HG02763 (cell line): ENCODE results near the gene ASMT.
"Not testable (repeated sequence)": the region's sequence is repeated elsewhere in the genome, so short reads cannot be mapped to it uniquely, and the experiment has no call there.

Experiments used
- ATAC-seq: cut with Tn5 transposase; IDR thresholded peaks from one replicate; pipeline ENCODE4 v1.9.1; 2021; ENCODE audit warnings: mild to moderate bottlenecking, moderate library complexity; ENCODE audit not compliant: unreplicated experiment

Gene ASMT

GRCh38 chrX:1646009-1646408 lies 31.1 kb downstream of the ASMT start:
- ATAC-seq, result no peak

GRCh38 chrX:1649621-1650020 lies 34.8 kb downstream of the ASMT start:
- ATAC-seq, result no peak

DNA sequence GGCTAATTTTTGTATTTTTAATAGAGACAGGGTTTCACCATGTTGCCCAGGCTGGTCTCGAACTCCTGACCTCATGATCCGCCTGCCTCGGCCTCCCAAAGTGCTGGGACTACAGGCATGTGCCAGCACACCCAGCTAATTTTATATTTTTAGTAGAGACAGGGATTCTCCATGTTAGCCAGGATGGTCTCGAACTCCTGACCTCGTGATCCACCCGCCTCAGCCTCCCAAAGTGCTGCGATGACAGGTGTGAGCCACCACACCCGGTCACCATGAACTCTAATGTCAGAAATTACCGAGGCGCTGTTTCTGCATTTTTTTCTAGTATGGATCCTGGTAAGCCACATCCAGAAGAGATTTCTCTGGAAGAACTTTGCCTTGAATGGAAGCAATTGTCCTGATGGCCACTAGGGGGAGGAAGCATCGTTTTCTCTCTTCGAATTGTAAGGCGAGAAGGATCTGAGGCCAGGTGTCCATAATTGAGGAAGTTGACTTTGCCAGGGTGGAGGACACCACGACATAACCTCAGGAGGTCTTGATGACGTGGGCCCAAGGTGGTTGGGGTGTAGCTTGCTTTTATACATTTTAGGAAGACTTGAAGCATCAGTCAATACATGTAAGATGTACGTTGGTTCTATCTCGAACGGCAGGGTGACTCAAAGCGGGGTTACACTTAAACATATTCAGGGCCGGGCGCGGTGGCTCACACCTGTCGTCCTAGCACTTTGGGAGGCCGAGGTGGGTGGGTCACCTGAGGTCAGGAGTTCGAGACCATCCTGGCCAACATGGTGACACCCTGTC lies 37.4 kb downstream of the ASMT start:
- not testable (repeated sequence) for ATAC-seq

DNA sequence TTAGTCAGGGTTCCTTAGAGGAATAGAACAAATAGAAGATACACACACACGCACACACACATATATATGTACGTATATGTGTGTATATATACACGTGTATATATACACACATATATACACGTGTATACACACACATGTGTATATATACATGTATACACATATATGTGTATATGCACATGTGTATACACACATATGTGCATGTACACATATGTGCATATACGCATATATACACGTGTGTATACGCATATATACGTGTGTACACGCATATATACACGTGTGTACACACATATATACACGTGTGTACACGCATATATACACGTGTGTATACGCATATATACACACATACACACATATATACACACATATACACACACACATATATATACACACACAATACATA lies 41.5 kb downstream of the ASMT start:
- ATAC-seq, result no peak

DNA sequence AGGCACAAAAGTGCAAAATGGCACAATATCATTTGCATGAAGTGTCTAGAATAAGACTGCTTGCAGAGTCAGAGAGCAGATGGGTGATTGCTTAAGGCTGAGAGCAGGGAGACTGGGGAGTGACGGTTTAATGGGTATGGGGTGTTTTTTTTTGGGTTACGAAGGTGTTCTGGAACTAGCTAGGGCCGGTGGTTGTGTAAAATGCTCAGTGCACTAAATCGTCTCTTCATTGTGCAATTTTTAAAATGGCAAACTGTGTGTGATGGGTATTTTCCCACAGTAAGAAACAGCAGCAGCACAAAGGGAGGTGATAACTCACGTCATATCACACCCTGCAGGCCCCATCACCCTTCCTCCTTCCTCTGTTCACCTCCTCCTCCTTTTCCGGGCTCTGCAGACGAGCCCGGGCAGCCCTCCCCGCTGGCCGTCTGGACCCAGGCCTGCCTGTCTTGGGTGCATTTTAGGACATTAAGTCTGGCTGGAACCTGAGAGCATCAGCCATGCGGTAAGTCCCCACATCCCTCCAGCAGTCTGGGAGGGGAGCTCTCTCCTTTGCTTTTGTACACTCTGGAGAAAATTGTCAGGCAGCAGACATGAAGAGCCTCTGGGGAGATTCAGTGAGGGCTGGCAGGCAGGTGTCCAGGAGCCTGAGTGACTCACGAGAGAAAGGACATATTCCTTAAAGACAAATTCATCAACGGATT lies 42.7 kb downstream of the ASMT start:
- no peak for ATAC-seq

DNA sequence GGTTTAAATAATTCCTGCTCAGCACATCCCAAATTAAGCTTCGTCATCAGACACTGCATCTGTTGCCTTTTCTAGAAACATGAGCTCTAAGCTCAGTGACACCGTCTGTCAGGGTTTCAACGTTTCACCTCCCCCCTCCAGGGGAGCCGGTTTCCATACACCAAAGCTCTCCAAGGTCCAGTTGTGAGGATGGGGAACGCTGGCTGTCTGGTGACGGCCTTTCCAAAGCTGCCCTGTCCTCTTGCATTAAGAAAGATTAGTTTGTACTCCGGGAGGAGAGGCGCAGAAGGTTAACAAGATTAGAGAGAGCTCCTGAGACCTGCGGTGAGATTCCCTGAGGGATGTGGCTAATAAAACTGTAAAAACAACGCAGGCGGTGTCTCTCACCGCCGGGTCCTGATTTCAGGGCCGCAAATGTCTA lies 43.2 kb downstream of the ASMT start:
- no peak for ATAC-seq

DNA sequence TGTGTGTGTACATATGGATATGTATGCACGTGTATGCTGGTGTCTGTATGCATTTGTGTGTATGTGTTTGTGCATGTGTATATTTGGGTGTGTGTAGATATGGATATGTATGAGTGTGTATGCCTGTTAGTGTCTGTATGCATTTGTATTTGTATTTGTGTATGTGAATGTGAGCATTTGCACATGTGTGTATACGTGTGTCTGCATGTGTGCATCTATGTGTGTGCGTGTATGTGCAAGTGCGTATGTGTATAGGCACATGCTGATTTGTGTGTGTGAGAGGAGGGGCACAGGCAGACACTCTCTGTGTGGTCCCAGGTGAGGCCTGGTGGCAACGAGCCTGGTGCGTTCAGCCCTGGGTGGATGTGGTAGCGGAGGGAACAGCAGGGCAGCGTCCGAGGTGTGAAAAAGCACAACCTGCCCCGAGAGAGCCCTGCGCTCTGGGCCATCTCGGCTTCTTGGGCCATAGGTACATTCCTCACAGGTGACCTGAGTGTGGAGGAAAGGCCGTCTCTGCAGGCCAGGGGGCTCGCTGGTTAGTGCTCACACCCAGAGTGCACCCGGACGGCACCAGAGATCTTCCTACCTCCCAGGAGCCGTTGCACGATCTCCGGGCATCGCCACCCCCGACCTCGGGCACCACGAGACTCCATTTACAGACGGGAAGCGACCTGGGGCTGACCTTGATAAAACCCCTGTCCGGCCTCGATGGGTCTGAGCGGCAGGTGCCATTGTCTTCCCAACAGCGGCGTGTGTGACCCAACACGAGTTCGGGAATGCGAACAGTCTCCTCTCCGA lies 45.0 kb downstream of the ASMT start:
- no peak for ATAC-seq

GRCh38 chrX:1661048-1661921 lies 46.4 kb downstream of the ASMT start:
- ATAC-seq, result no peak

DNA sequence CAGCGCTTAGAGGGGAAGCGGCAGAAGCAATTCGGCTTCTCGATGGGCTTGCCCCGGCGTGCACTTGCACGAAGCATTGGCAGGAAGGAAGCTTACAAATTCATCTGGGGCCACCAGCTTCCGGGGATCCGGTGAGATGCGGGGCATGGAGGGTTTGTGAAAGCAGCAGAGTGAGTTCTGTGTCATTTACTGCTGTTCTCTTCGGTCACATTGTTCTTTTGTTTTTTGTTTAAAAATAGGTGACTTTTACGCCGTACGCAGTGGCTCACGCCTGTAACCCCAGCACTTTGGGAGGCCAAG lies 47.0 kb downstream of the ASMT start:
- ATAC-seq, result no peak

- ATAC-seq, result no peak
Measured at GRCh38 chrX:1667566-1667965, 52.7 kb downstream of the ASMT start.

DNA sequence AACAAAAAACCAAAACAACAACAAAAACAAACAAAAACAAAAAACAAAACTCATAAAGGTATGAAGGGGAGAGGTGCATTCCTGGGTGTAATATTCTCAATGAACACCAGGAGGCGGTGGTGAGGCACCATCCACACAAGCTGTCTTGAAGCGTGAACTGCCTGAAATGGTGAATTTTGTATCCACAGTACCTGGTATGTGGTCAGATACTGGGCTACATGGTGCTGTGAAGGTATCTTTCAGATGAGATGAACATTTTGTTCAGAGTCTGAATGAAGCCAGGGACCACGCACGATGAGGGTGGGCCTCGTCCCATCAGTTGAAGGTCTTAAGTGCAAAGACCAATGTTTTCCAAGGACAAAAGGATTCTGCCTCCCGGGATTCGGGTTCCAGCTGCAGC lies 58.5 kb downstream of the ASMT start:
- no peak for ATAC-seq

GRCh38 chrX:1676866-1677265 lies 62.0 kb downstream of the ASMT start:
- ATAC-seq, result no peak

DNA sequence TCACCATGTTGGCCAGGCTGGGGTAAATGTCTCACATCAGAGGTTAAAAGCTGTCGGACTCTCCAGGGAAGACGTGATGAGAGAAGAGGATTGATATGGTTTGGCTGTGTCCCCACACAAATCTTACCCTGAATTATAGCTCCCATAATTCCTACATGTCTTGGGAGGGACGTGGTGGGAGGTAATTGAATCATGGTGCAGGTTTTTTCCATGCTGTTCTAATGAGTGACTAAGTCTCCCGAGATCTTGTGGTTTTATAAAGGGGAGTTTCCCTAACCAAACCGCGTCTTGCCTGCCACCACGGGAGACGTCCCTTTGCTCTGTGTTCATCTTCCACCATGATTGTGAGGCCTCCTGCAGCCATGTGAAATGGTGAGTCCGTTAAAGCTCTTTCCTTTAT lies 64.4 kb downstream of the ASMT start:
- no peak for ATAC-seq

DNA sequence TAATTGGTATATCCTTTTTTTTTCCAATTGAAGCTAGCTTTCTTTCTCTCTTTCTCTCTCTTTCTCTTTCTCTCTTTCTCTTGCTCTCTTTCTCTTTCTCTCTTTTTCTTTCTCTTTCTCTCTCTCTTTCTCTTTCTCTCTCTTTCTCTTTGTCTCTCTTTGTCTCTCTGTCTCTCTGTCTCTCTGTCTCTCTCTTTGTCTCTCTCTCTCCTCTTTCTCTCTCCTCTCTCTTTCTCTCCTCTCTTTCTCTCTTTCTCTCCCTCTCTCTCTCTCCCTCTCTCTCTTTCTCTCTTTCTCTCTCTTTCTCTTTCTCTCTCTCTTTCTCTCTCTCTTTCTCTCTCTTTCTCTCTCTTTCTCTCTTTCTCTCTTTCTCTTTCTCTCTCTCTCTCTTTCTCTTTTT lies 66.6 kb downstream of the ASMT start:
- ATAC-seq, result no peak

DNA sequence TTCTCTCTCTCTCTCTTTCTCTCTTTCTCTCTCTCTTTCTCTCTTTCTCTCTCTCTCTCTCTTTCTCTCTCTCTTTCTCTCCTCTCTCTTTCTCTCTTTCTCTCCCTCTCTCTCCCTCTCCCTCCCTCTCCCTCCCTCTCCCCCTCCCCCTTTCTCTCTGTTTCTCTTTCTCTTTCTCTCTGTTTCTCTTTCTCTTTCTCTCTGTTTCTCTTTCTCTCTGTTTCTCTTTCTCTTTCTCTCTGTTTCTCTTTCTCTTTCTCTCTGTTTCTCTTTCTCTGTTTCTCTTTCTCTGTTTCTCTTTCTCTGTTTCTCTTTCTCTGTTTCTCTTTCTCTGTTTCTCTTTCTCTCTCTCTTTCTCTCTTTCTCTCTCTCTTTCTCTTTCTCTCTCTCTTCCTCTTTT lies 67.0 kb downstream of the ASMT start:
- not testable (repeated sequence) for ATAC-seq

DNA sequence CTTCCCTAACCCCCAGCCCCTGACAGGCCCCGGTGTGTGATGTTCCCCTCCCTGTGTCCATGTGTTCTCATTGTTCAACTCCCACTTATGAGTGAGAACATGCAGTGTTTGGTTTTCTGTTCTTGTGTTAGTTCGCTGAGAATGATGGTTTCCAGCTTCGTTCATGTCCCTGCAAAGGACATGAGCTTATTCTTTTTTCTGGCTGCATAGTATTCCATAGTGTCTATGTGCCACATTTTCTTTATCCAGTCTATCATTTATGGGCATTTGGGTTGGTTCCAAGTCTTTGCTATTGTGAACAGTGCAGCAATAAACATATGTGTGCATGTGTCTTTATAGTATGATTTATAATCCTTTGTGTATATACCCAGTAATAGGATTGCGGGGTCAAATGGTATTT lies 67.6 kb downstream of the ASMT start:
- not testable (repeated sequence) for ATAC-seq

DNA sequence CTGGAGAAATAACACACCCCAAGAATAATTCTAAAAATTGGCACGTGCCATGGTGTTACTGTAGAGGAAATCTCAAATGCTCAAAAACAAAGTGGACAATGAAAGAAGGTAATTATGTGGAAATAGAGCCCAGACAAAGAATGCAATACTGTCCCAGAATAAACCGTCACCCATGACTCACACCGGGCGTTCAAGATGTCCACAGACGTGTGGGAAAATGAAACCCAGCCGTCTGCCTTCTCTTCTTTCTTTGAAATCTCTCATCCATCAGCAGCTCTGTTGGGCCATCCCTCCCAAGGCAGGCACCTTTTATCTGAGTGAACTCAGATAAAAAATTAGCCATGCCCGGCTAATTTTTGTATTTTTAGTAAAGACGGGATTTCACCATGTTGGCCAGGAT lies 70.0 kb downstream of the ASMT start:
- not testable (repeated sequence) for ATAC-seq

DNA sequence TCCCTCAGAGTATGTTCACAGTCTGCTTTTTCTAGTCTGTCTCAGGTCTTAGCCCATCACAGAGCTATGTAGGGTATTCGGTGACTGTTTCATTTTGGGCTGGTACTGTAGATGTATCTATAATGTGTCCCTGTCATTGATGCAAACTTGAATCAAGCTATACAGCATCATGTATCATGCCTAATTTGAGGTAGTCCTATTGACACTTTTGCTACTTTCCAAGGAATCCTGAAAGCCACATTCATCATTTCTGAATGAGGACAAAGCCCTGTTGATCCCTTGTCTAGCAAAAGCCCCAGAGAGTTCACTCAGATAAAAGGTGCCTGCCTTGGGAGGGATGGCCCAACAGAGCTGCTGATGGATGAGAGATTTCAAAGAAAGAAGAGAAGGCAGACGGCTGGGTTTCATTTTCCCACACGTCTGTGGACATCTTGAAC lies 70.6 kb downstream of the ASMT start:
- not testable (repeated sequence) for ATAC-seq

DNA sequence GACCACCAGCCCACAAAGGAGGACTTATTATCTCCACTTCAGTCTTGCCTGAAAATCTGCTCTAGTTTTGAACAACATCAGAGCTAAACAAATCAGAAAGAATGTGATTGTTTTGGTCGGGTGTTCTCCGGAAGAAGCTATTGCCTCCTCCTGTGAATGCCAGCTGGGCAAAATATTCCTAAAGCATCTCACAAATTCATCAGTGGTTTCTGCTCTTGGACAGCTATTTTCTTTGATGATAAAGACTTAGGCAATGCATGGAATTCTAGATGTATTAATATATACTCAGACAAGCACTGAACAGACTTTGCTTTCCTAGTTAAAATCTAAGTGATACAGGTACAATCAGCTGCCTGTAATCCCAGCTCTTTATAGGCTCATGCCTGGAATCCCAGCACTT lies 71.8 kb downstream of the ASMT start:
- ATAC-seq, result no peak
